ENCODE results near the gene PLOD1. TPM values are rescaled to one million over a fixed set of nuclear protein-coding genes. Genes with fewer than 3 reads are reported as not detected.

The PLOD1 gene
- total RNA-seq, 1 donor from 2014 or later, result 203 TPM

GRCh38 chr1:11998636-11999035, 64.1 kb downstream of the PLOD1 start:
- TF ChIP-seq CTCF (IDR thresholded peaks at IDR 0.05; ENCODE audit: unreplicated experiment), result no peak
- no peak for DNase-seq (ENCODE audit: low spot score in 2 of 2, unreplicated experiment in 2 of 2)
- H3K4me3 Mint-ChIP-seq, result no peak overlapping the region
- H3K36me3 Mint-ChIP-seq, result peaks cover 39% of the 10 kb centered on the region
- no peaks in the 10 kb centered on the region for H3K9me3 Mint-ChIP-seq
- H3K4me1 Mint-ChIP-seq, result no peaks in the 10 kb centered on the region
- H3K27ac Mint-ChIP-seq, result no peak overlapping the region
- no peaks in the 10 kb centered on the region for H3K27me3 Mint-ChIP-seq (ENCODE audit: low read depth)

GRCh38 chr1:11999236-11999635, 64.7 kb downstream of the PLOD1 start:
- TF ChIP-seq CTCF (IDR thresholded peaks at IDR 0.05; ENCODE audit: unreplicated experiment), result no peak
- peaks cover 39% of the 10 kb centered on the region for H3K36me3 Mint-ChIP-seq
- no peaks in the 10 kb centered on the region for H3K27me3 Mint-ChIP-seq (ENCODE audit: low read depth)
- no peak for DNase-seq (ENCODE audit: low spot score in 2 of 2, unreplicated experiment in 2 of 2)
- no peak overlapping the region for H3K27ac Mint-ChIP-seq
- H3K4me3 Mint-ChIP-seq, result no peak overlapping the region
- no peaks in the 10 kb centered on the region for H3K4me1 Mint-ChIP-seq
- H3K9me3 Mint-ChIP-seq, result no peaks in the 10 kb centered on the region

- TF ChIP-seq CTCF (IDR thresholded peaks at IDR 0.05; ENCODE audit: unreplicated experiment), result peak; percentile 55
- peak in 1 of 2 experiments; percentile 43 for DNase-seq (ENCODE audit: low spot score in 2 of 2, unreplicated experiment in 2 of 2)
- H3K4me3 Mint-ChIP-seq, result no peak overlapping the region
These were observed 66.9 kb downstream of the PLOD1 start for GRCh38 chr1:12001249-12001917.

GRCh38 chr1:12001996-12002493, 67.5 kb downstream of the PLOD1 start:
- Mint-ChIP-seq H3K27me3 (ENCODE audit: low read depth) (no peaks in the 10 kb centered on the region), H3K4me1 (no peaks in the 10 kb centered on the region), H3K4me3 (no peak overlapping the region), H3K27ac (no peak overlapping the region), H3K36me3 (peaks cover 50% of the 10 kb centered on the region), H3K9me3 (no peaks in the 10 kb centered on the region)
- DNase-seq (ENCODE audit: low spot score in 2 of 2, unreplicated experiment in 2 of 2), result no peak
- no peak for TF ChIP-seq CTCF (IDR thresholded peaks at IDR 0.05; ENCODE audit: unreplicated experiment)

More at GRCh38 chr1:12001249-12001917, 66.9 kb downstream of the PLOD1 start:
- H3K27ac Mint-ChIP-seq, result no peak overlapping the region
- H3K4me1 Mint-ChIP-seq, result no peaks in the 10 kb centered on the region
- H3K27me3 Mint-ChIP-seq (ENCODE audit: low read depth), result no peaks in the 10 kb centered on the region
- H3K9me3 Mint-ChIP-seq, result no peaks in the 10 kb centered on the region
- peaks cover 47% of the 10 kb centered on the region for H3K36me3 Mint-ChIP-seq

GRCh38 chr1:12003762-12004161, 69.2 kb downstream of the PLOD1 start:
- H3K36me3 Mint-ChIP-seq, result peaks cover 53% of the 10 kb centered on the region
- H3K27me3 Mint-ChIP-seq (ENCODE audit: low read depth), result no peaks in the 10 kb centered on the region
- no peak overlapping the region for H3K27ac Mint-ChIP-seq

More at GRCh38 chr1:12003762-12004161, 69.2 kb downstream of the PLOD1 start:
- no peaks in the 10 kb centered on the region for H3K4me1 Mint-ChIP-seq
- H3K9me3 Mint-ChIP-seq, result no peaks in the 10 kb centered on the region
- TF ChIP-seq CTCF (IDR thresholded peaks at IDR 0.05; ENCODE audit: unreplicated experiment), result no peak
- no peak for DNase-seq (ENCODE audit: low spot score in 2 of 2, unreplicated experiment in 2 of 2)
- no peak overlapping the region for H3K4me3 Mint-ChIP-seq
